ENCODE measurements around the gene F7. TPM values are rescaled to one million over a fixed set of nuclear protein-coding genes. Genes with fewer than 3 reads are reported as not detected.

F7 gene
- total RNA-seq: not detected in 2 replicates

DNA sequence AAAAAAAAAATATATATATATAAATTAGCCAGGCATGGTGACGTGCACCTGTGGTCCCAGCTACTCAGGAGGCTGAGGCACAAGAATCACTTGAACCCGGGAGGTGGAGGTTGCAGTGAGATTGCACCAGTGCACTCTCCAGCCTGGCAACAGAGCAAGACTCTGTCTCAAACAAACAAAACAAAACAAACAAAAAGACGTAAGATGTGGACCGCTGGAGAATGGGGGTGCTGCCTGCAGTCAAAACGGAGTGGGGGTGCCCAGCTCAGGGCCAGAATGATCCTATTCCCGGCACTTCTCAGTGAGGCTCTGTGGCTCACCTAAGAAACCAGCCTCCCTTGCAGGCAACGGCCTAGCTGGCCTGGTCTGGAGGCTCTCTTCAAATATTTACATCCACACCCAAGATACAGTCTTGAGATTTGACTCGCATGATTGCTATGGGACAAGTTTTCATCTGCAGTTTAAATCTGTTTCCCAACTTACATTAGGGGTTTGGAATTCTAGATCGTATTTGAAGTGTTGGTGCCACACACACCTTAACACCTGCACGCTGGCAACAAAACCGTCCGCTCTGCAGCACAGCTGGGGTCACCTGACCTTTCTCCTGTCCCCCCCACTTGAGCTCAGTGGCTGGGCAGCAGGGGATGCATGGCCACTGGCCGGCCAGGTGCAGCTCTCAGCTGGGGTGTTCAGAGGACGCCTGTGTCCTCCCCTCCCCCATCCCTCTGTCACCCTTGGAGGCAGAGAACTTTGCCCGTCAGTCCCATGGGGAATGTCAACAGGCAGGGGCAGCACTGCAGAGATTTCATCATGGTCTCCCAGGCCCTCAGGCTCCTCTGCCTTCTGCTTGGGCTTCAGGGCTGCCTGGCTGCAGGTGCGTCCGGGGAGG is at the start of gene F7:
TSS of gene F7 (plus strand) at position 760 of the 889 bp plus-strand sequence. CDS start at position 811, 51 bp downstream.

DNA sequence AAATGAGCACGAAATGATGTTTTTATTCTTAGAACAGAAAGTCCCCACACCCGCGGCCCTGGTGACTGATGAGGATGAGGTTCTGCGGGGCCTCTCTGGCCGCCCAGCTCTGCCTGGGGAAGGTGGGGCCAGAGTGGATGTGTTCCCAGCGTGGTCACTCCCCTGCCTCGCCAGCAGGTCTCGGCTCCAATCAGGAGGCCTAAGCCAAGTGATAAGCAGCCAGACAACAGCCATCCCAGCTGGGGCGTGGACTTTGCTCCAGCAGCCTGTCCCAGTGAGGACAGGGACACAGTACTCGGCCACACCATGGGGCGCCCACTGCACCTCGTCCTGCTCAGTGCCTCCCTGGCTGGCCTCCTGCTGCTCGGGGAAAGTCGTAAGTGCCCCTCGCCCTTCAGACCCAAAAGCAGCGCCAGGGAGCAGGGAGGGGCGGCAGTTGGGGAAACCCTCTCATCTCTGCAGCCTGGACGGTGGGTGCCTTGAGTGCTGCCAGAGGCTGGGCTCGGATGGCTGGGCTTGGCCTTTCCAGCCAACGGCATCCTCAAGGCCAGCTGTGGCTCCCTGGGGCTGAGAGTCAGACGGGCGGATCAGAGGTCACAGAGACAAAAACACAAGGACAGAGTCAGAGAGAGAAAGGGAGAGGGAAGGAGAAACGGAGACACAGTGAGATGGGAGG is 17.1 kb downstream of the F7 start, which contains the start of gene F10:
TSS of gene F10 (plus strand) at position 250 of the 676 bp plus-strand sequence. CDS start at position 307, 57 bp downstream.

DNA sequence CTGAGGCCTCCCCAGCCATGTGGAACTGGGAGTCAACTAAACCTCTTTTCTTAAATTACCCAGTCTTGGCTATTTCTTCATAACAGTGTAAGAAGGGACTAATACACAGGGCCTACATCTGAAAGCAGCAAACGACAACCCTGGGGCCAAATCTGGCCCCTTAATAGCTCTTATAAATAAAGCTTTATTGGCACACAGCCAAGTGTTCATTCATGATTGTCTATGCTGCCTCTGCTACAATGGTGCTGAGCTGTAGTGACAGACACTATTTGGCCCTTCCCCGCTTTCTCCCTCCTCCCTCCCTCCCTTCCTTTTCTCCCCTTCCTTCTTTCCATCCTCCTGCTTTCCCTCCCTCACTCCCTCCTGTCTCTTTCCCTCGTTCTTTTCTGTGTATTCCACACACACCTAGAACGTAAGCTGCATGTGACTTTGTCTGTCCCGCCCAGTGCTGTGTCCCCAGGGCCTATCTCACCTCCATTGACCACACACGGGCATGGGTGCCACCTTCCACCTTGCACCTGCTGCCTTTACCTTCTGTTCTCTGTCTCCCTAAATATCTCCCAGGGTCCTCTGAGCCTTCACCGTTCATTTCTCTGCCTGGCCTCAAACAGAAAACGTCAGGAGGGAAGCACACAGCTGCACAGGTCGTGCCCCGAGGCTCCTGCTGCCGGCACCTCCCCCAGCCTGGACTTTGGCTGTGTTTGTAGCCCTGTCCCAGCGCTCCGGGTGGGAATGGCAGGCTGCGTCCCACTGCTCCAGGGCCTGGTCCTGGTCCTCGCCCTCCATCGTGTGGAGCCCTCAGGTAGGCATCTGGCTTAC is 52.5 kb downstream of the F7 start, which contains the start of gene PROZ:
TSS of gene PROZ (plus strand) at position 720 of the 819 bp plus-strand sequence. CDS start at position 733, 13 bp downstream.

Other genes starting within 250 kb of the F7 start
- 5.2 and 5.8 TPM in 2 replicates for gene MCF2L, start 136.6 kb upstream of the F7 start, total RNA-seq
- gene F10, start 17.0 kb downstream of the F7 start, total RNA-seq: 7.2 and 13.0 TPM in 2 replicates
- not detected in 2 replicates for gene PROZ, start 52.9 kb downstream of the F7 start, total RNA-seq
- gene PCID2, start 102.9 kb downstream of the F7 start, total RNA-seq: 43.6 and 62.5 TPM in 2 replicates
- gene CUL4A, start 103.8 kb downstream of the F7 start, total RNA-seq: 67.3 and 88.1 TPM in 2 replicates
- 249 and 313 TPM in 2 replicates for gene LAMP1, start 191.4 kb downstream of the F7 start, total RNA-seq

Data from cardiac atrium fibroblast (primary cell).